ENCODE results near the gene PILRA. TPM values are rescaled to one million over a fixed set of nuclear protein-coding genes. Genes with fewer than 3 reads are reported as not detected.
"Not testable (repeated sequence)": the region's sequence is repeated elsewhere in the genome, so short reads cannot be mapped to it uniquely, and the experiment has no call there.

The PILRA gene
- polyA plus RNA-seq, 1 experiment = 0.49 TPM

- Histone ChIP-seq H3K36me3 (ENCODE audit: control insufficient read depth, insufficient read depth, low read length) (peaks cover 50% of the 10 kb centered on the region), H3K27me3 (ENCODE audit: control insufficient read depth, insufficient read depth, low read length) (no peaks in the 10 kb centered on the region), H3K4me3 (ENCODE audit: low read depth, low read length) (no peak overlapping the region)
- TF ChIP-seq CTCF (IDR thresholded peaks at IDR 0.05; ENCODE audit: insufficient read depth, low read depth, low read length) = no peak
- DNase-seq (ENCODE audit: low read depth) = no peak
- POLR2A ChIA-PET = no interaction called here
- CTCF ChIA-PET = no interaction called here
Observed at GRCh38 chr7:100357131-100357561, 16.1 kb upstream of the PILRA start.

GRCh38 chr7:100358027-100358856, 15.0 kb upstream of the PILRA start, which contains the start of gene PILRB:
Gene PILRB, plus strand, starts transcription at chr7:100358117. Its CDS starts 186 bp downstream, at chr7:100358303.
- no peak for DNase-seq (ENCODE audit: low read depth)
- no peak for TF ChIP-seq CTCF (IDR thresholded peaks at IDR 0.05; ENCODE audit: insufficient read depth, low read depth, low read length)
- ChIA-PET POLR2A (no interaction called here), CTCF (interaction anchor here (2.4 kb wide), 1 partner anchor 13 kb away, joined by 13 read pairs; no protein-coding TSS in a partner anchor)
- Histone ChIP-seq H3K36me3 (ENCODE audit: control insufficient read depth, insufficient read depth, low read length) (peaks cover 44% of the 10 kb centered on the region), H3K27me3 (ENCODE audit: control insufficient read depth, insufficient read depth, low read length) (no peaks in the 10 kb centered on the region), H3K4me3 (ENCODE audit: low read depth, low read length) (no peak within 1 kb of the TSS)

GRCh38 chr7:100358857-100359212, 14.5 kb upstream of the PILRA start:
- H3K36me3 ChIP-seq (ENCODE audit: control insufficient read depth, insufficient read depth, low read length) = peaks cover 38% of the 10 kb centered on the region
- ChIA-PET POLR2A (no interaction called here), CTCF (interaction anchor here (2.4 kb wide), 1 partner anchor 13 kb away, joined by 13 read pairs; no protein-coding TSS in a partner anchor)
- H3K4me3 ChIP-seq (ENCODE audit: low read depth, low read length) = no peak overlapping the region
- no peak for TF ChIP-seq CTCF (IDR thresholded peaks at IDR 0.05; ENCODE audit: insufficient read depth, low read depth, low read length)
- no peaks in the 10 kb centered on the region for H3K27me3 ChIP-seq (ENCODE audit: control insufficient read depth, insufficient read depth, low read length)
- DNase-seq (ENCODE audit: low read depth) = no peak

GRCh38 chr7:100360135-100360854, 13.0 kb upstream of the PILRA start:
- Histone ChIP-seq H3K36me3 (ENCODE audit: control insufficient read depth, insufficient read depth, low read length) (peaks cover 29% of the 10 kb centered on the region), H3K4me3 (ENCODE audit: low read depth, low read length) (no peak overlapping the region), H3K27me3 (ENCODE audit: control insufficient read depth, insufficient read depth, low read length) (no peaks in the 10 kb centered on the region)
- ChIA-PET CTCF (interaction anchor here (2.4 kb wide), 1 partner anchor 15 kb away, joined by 13 read pairs; no protein-coding TSS in a partner anchor), POLR2A (no interaction called here)
- DNase-seq (ENCODE audit: low read depth) = no peak
- no peak for TF ChIP-seq CTCF (IDR thresholded peaks at IDR 0.05; ENCODE audit: insufficient read depth, low read depth, low read length)

GRCh38 chr7:100363098-100363497, 10.2 kb upstream of the PILRA start:
- ChIA-PET POLR2A (no interaction called here), CTCF (no interaction called here)
- Histone ChIP-seq H3K36me3 (ENCODE audit: control insufficient read depth, insufficient read depth, low read length) (peaks cover 20% of the 10 kb centered on the region), H3K27me3 (ENCODE audit: control insufficient read depth, insufficient read depth, low read length) (no peaks in the 10 kb centered on the region), H3K4me3 (ENCODE audit: low read depth, low read length) (no peak overlapping the region)
- DNase-seq (ENCODE audit: low read depth) = no peak
- no peak for TF ChIP-seq CTCF (IDR thresholded peaks at IDR 0.05; ENCODE audit: insufficient read depth, low read depth, low read length)

- H3K4me3 ChIP-seq (ENCODE audit: low read depth, low read length); DNase-seq (ENCODE audit: low read depth); H3K27me3 ChIP-seq (ENCODE audit: control insufficient read depth, insufficient read depth, low read length); CTCF ChIA-PET; POLR2A ChIA-PET: not testable (repeated sequence)
- peaks cover 15% of the 10 kb centered on the region for H3K36me3 ChIP-seq (ENCODE audit: control insufficient read depth, insufficient read depth, low read length)
Observed at GRCh38 chr7:100363797-100364196, 9.5 kb upstream of the PILRA start.
